ENCODE data around the gene CROT.

Gene CROT

DNA sequence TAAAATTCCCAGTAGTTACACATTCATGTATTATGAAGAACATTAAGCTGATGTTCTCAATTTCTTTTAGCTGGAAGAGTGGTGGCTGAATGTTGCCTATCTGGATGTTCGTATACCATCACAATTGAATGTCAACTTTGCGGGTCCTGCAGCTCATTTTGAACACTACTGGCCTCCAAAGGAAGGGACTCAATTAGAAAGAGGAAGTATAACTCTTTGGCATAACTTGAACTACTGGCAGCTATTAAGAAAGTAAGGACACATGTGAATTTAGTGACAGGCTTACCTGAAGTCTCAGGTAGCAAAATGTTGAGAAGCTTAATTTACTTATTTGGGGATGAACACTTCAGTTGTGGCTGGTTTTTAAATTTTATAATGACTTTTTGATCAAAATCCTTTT, 15.9 kb downstream of the CROT start:
- H4K8ac ChIP-seq (ENCODE audit: low read depth, low read length) = no peak overlapping the region
- no peak overlapping the region for H2BK12ac ChIP-seq (ENCODE audit: low read length)
- H3K18ac ChIP-seq (ENCODE audit: low read length) = no peak overlapping the region
- H2AK5ac ChIP-seq (ENCODE audit: low read length) = no peak overlapping the region
- no peaks in the 10 kb centered on the region for H3K4me1 ChIP-seq (ENCODE audit: control insufficient read depth in 1 of 2, insufficient read depth in 2 of 2, low read length in 2 of 2)
- no peak overlapping the region for H2BK120ac ChIP-seq (ENCODE audit: insufficient read depth, low read length, poor library complexity)
- H3K4ac ChIP-seq (ENCODE audit: low read depth, low read length) = no peak overlapping the region
- no peak overlapping the region for H4K91ac ChIP-seq (ENCODE audit: low read depth, low read length)
- H3K4me3 ChIP-seq (ENCODE audit: low read depth, low read length) = no peak overlapping the region
- no peak overlapping the region for H3K27ac ChIP-seq (ENCODE audit: low read depth, low read length)
- no peak overlapping the region for H3K9ac ChIP-seq (ENCODE audit: low read length)
- H3K14ac ChIP-seq (ENCODE audit: low read length) = no peak overlapping the region
- no peaks in the 10 kb centered on the region for H3K27me3 ChIP-seq (ENCODE audit: insufficient read depth, low read length)
- no peak overlapping the region for H3K4me2 ChIP-seq (ENCODE audit: low read length)
- WGBS (ENCODE audit: extremely low coverage, insufficient coverage, insufficient read length) = no CpG with 5 or more reads among the region's 2 CpGs
- H3K23ac ChIP-seq (ENCODE audit: low read length) = no peak overlapping the region
- DNase-seq = no peak
- no peak overlapping the region for H4K12ac ChIP-seq (ENCODE audit: low read depth, low read length)
- no peaks in the 10 kb centered on the region for H3K79me2 ChIP-seq (ENCODE audit: control insufficient read depth, insufficient read depth, low read length, poor library complexity)
- no peaks in the 10 kb centered on the region for H3K9me3 ChIP-seq (ENCODE audit: insufficient read depth, low read depth, low read length)
- no peak overlapping the region for H2BK5ac ChIP-seq (ENCODE audit: low read depth, low read length, poor library complexity)
- H3K36me3 ChIP-seq (ENCODE audit: control insufficient read depth in 1 of 2, insufficient read depth in 2 of 2, low read length in 2 of 2) = peaks cover 0 to 3% of the 10 kb centered on the region in 2 experiments
- H2AFZ ChIP-seq (ENCODE audit: insufficient read depth, low read length, poor library complexity) = no peak overlapping the region
- no peaks in the 10 kb centered on the region for H3K79me1 ChIP-seq (ENCODE audit: low read length)

DNA sequence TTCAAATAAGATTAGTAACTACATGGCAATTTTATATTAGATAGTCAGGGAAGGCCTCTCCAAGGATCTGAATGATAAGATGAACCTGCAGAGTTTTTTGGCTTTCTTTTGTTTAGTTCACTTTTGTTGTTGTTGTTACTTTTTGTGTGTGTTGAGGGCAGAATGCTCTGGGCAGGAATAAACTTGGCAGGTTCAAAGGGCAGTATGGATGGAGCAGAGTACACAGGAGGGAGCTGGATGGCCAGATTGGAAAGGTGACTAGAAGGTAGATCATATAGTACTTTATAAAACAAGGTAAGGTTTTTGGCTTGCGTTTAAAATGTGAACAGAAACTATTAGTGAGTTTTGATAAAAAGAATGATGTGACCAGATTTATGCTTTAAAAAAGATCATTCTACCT, 17.9 kb downstream of the CROT start:
- no peak overlapping the region for H3K4me3 ChIP-seq (ENCODE audit: low read depth, low read length)

DNA sequence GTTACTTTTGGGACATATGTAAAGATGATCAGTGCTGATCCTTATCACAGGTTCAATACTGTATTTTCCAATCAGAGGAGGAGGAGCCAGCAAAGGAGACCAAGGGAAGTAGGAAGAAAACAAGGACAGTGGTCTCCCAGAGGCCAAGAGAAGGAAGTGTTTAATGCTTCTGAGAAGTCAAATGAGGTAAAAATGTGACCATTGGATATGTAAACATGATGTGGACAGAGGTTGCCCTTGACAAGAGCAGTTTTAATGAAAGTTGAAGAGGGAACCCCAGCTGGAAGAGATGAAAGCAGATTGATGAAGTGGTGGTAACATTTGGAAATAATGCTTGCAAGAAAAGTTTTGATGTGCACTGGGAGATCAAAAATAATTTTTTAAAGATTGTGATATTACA, 18.8 kb downstream of the CROT start:
- no peak for DNase-seq
- no peak overlapping the region for H2BK120ac ChIP-seq (ENCODE audit: insufficient read depth, low read length, poor library complexity)
- H3K14ac ChIP-seq (ENCODE audit: low read length) = no peak overlapping the region
- no peaks in the 10 kb centered on the region for H3K4me1 ChIP-seq (ENCODE audit: control insufficient read depth in 1 of 2, insufficient read depth in 2 of 2, low read length in 2 of 2)
- H3K23ac ChIP-seq (ENCODE audit: low read length) = no peak overlapping the region
- no peak overlapping the region for H3K4me2 ChIP-seq (ENCODE audit: low read length)
- no peak overlapping the region for H3K4me3 ChIP-seq (ENCODE audit: low read depth, low read length)
- H3K4ac ChIP-seq (ENCODE audit: low read depth, low read length) = no peak overlapping the region
- H2AK5ac ChIP-seq (ENCODE audit: low read length) = no peak overlapping the region
- no peak overlapping the region for H3K18ac ChIP-seq (ENCODE audit: low read length)
- H3K9ac ChIP-seq (ENCODE audit: low read length) = no peak overlapping the region
- H4K8ac ChIP-seq (ENCODE audit: low read depth, low read length) = no peak overlapping the region
- no peaks in the 10 kb centered on the region for H3K9me3 ChIP-seq (ENCODE audit: insufficient read depth, low read depth, low read length)
- H3K27ac ChIP-seq (ENCODE audit: low read depth, low read length) = no peak overlapping the region
- no peak overlapping the region for H2BK12ac ChIP-seq (ENCODE audit: low read length)
- no peak overlapping the region for H4K91ac ChIP-seq (ENCODE audit: low read depth, low read length)
- no peak overlapping the region for H4K12ac ChIP-seq (ENCODE audit: low read depth, low read length)
- no peaks in the 10 kb centered on the region for H3K36me3 ChIP-seq (ENCODE audit: control insufficient read depth in 1 of 2, insufficient read depth in 2 of 2, low read length in 2 of 2)
- no peaks in the 10 kb centered on the region for H3K79me1 ChIP-seq (ENCODE audit: low read length)
- no peaks in the 10 kb centered on the region for H3K79me2 ChIP-seq (ENCODE audit: control insufficient read depth, insufficient read depth, low read length, poor library complexity)
- H3K27me3 ChIP-seq (ENCODE audit: insufficient read depth, low read length) = no peaks in the 10 kb centered on the region
- no peak overlapping the region for H2BK5ac ChIP-seq (ENCODE audit: low read depth, low read length, poor library complexity)
- H2AFZ ChIP-seq (ENCODE audit: insufficient read depth, low read length, poor library complexity) = no peak overlapping the region

More for the DNA sequence above, 17.9 kb downstream of the CROT start:
- Histone ChIP-seq H3K14ac (ENCODE audit: low read length) (no peak overlapping the region), H4K12ac (ENCODE audit: low read depth, low read length) (no peak overlapping the region), H4K8ac (ENCODE audit: low read depth, low read length) (no peak overlapping the region), H3K36me3 (ENCODE audit: control insufficient read depth in 1 of 2, insufficient read depth in 2 of 2, low read length in 2 of 2) (no peaks in the 10 kb centered on the region), H3K4me2 (ENCODE audit: low read length) (no peak overlapping the region), H3K4me1 (ENCODE audit: control insufficient read depth in 1 of 2, insufficient read depth in 2 of 2, low read length in 2 of 2) (no peaks in the 10 kb centered on the region), H3K9me3 (ENCODE audit: insufficient read depth, low read depth, low read length) (no peaks in the 10 kb centered on the region), H2AFZ (ENCODE audit: insufficient read depth, low read length, poor library complexity) (no peak overlapping the region), H2BK5ac (ENCODE audit: low read depth, low read length, poor library complexity) (no peak overlapping the region), H4K91ac (ENCODE audit: low read depth, low read length) (no peak overlapping the region), H3K27ac (ENCODE audit: low read depth, low read length) (no peak overlapping the region), H3K4ac (ENCODE audit: low read depth, low read length) (no peak overlapping the region), H3K18ac (ENCODE audit: low read length) (no peak overlapping the region), H2BK120ac (ENCODE audit: insufficient read depth, low read length, poor library complexity) (no peak overlapping the region), H3K79me1 (ENCODE audit: low read length) (no peaks in the 10 kb centered on the region), H2AK5ac (ENCODE audit: low read length) (no peak overlapping the region), H3K9ac (ENCODE audit: low read length) (no peak overlapping the region), H3K79me2 (ENCODE audit: control insufficient read depth, insufficient read depth, low read length, poor library complexity) (no peaks in the 10 kb centered on the region), H2BK12ac (ENCODE audit: low read length) (no peak overlapping the region), H3K23ac (ENCODE audit: low read length) (no peak overlapping the region), H3K27me3 (ENCODE audit: insufficient read depth, low read length) (no peaks in the 10 kb centered on the region)
- WGBS (ENCODE audit: extremely low coverage, insufficient coverage, insufficient read length) = no CpG with 5 or more reads among the region's 1 CpG
- DNase-seq = no peak

DNA sequence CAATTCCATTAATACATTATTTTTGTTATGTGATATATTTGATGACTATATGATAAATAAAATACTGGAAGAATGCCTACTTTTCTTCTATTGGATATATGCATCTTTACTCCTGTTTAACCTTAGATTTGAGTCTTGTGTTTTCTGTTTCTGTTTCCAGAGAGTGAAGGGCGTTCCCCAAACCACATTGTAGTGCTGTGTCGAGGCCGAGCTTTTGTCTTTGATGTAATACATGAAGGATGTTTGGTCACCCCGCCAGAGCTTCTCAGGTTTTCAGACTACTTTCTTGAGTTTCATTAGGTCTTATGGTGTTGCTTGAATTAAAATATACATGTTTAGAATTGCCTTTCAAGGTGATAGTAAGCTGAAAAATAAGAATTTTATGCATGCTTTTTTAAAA, 23.8 kb downstream of the CROT start:
- Histone ChIP-seq H2BK120ac (ENCODE audit: insufficient read depth, low read length, poor library complexity) (no peak overlapping the region), H3K23ac (ENCODE audit: low read length) (no peak overlapping the region), H4K8ac (ENCODE audit: low read depth, low read length) (no peak overlapping the region), H2BK12ac (ENCODE audit: low read length) (no peak overlapping the region), H3K9me3 (ENCODE audit: insufficient read depth, low read depth, low read length) (no peaks in the 10 kb centered on the region), H3K14ac (ENCODE audit: low read length) (no peak overlapping the region), H2AK5ac (ENCODE audit: low read length) (no peak overlapping the region), H2BK5ac (ENCODE audit: low read depth, low read length, poor library complexity) (no peak overlapping the region), H2AFZ (ENCODE audit: insufficient read depth, low read length, poor library complexity) (no peak overlapping the region), H3K27me3 (ENCODE audit: insufficient read depth, low read length) (no peaks in the 10 kb centered on the region), H3K18ac (ENCODE audit: low read length) (no peak overlapping the region), H3K79me2 (ENCODE audit: control insufficient read depth, insufficient read depth, low read length, poor library complexity) (no peaks in the 10 kb centered on the region), H4K91ac (ENCODE audit: low read depth, low read length) (no peak overlapping the region), H3K4me1 (ENCODE audit: control insufficient read depth in 1 of 2, insufficient read depth in 2 of 2, low read length in 2 of 2) (no peaks in the 10 kb centered on the region), H3K9ac (ENCODE audit: low read length) (no peak overlapping the region), H3K4me3 (ENCODE audit: low read depth, low read length) (no peak overlapping the region), H3K4me2 (ENCODE audit: low read length) (no peak overlapping the region), H4K12ac (ENCODE audit: low read depth, low read length) (no peak overlapping the region), H3K79me1 (ENCODE audit: low read length) (no peaks in the 10 kb centered on the region), H3K4ac (ENCODE audit: low read depth, low read length) (no peak overlapping the region), H3K36me3 (ENCODE audit: control insufficient read depth in 1 of 2, insufficient read depth in 2 of 2, low read length in 2 of 2) (peaks cover 0 to 2% of the 10 kb centered on the region in 2 experiments), H3K27ac (ENCODE audit: low read depth, low read length) (no peak overlapping the region)
- DNase-seq = no peak
- no CpG with 5 or more reads among the region's 4 CpGs for WGBS (ENCODE audit: extremely low coverage, insufficient coverage, insufficient read length)
